ENCODE measurements around the gene ACO1. TPM values are rescaled to one million over a fixed set of nuclear protein-coding genes. Genes with fewer than 3 reads are reported as not detected.
A peak's percentile ranks its signal among the peaks of the same experiment; 100 is the strongest.

Gene ACO1
- total and polyA plus RNA-seq, 4 donors: 41.3 to 78.5 (median 59.5) TPM

- 56% methylated on average over 5 of the region's 5 CpGs for WGBS
- no peaks in the 10 kb centered on the region for H3K9me3 ChIP-seq (ENCODE audit: control insufficient read depth in 4 of 4, low read length in 3 of 4)
- H3K9ac ChIP-seq (ENCODE audit: low read depth in 1 of 2, low read length in 2 of 2): no peak overlapping the region
Observed at GRCh38 chr9:32340361-32340760, 44.1 kb upstream of the ACO1 start.

GRCh38 chr9:32344551-32345182 lies 39.8 kb upstream of the ACO1 start:
- H3K4me1 ChIP-seq (ENCODE audit: control insufficient read depth in 4 of 4, insufficient read depth in 4 of 4, low read length in 3 of 4): no peaks in the 10 kb centered on the region
- H3K9ac ChIP-seq (ENCODE audit: low read depth in 1 of 2, low read length in 2 of 2): no peak overlapping the region
- no peaks in the 10 kb centered on the region for H3K36me3 ChIP-seq (ENCODE audit: control insufficient read depth in 4 of 4, insufficient read depth in 3 of 4, low read depth in 1 of 4, low read length in 3 of 4)
- no peaks in the 10 kb centered on the region for H3K27me3 ChIP-seq (ENCODE audit: control insufficient read depth in 4 of 4, insufficient read depth in 4 of 4, low read length in 3 of 4)
- DNase-seq (ENCODE audit: low spot score): no peak
- peak overlapping the region in 1 of 3 donors; percentile 33 for H3K4me3 ChIP-seq (ENCODE audit: low read depth in 1 of 3, low read length in 3 of 3)
- H3K27ac ChIP-seq (ENCODE audit: low read depth in 1 of 2, low read length in 2 of 2): no peak overlapping the region
- 63% methylated on average over 6 of the region's 6 CpGs for WGBS
- TF ChIP-seq RAD21 (IDR thresholded peaks at IDR 0.05): no peak
- no peak for TF ChIP-seq FOXA1 (IDR thresholded peaks at IDR 0.05)
- no peak for TF ChIP-seq HNF4G (IDR thresholded peaks at IDR 0.05)
- TF ChIP-seq REST (IDR thresholded peaks at IDR 0.05): no peak
- no peaks in the 10 kb centered on the region for H3K9me3 ChIP-seq (ENCODE audit: control insufficient read depth in 4 of 4, low read length in 3 of 4)

More at GRCh38 chr9:32340361-32340760, 44.1 kb upstream of the ACO1 start:
- Histone ChIP-seq H3K4me1 (ENCODE audit: control insufficient read depth in 4 of 4, insufficient read depth in 4 of 4, low read length in 3 of 4) (no peaks in the 10 kb centered on the region), H3K4me3 (ENCODE audit: low read depth in 1 of 3, low read length in 3 of 3) (no peak overlapping the region), H3K27me3 (ENCODE audit: control insufficient read depth in 4 of 4, insufficient read depth in 4 of 4, low read length in 3 of 4) (no peaks in the 10 kb centered on the region), H3K27ac (ENCODE audit: low read depth in 1 of 2, low read length in 2 of 2) (no peak overlapping the region), H3K36me3 (ENCODE audit: control insufficient read depth in 4 of 4, insufficient read depth in 3 of 4, low read depth in 1 of 4, low read length in 3 of 4) (no peaks in the 10 kb centered on the region)
- TF ChIP-seq RAD21 (IDR thresholded peaks at IDR 0.05) (no peak), RXRA (IDR thresholded peaks at IDR 0.05) (no peak), JUND (IDR thresholded peaks at IDR 0.05) (no peak), TAF1 (conservative IDR thresholded peaks at IDR 0.05) (no peak), GABPA (IDR thresholded peaks at IDR 0.05 in 1 of 2, conservative IDR thresholded peaks at IDR 0.05 in 1 of 2) (no peak), ZBTB33 (IDR thresholded peaks at IDR 0.05) (no peak), NR2F2 (IDR thresholded peaks at IDR 0.05) (no peak), REST (IDR thresholded peaks at IDR 0.05) (no peak)
- no peak for DNase-seq (ENCODE audit: low spot score)

Data from liver (tissue), 9 donors.